ENCODE measurements around the gene PLPPR5. TPM values are rescaled to one million over a fixed set of nuclear protein-coding genes. Genes with fewer than 3 reads are reported as not detected.

Gene PLPPR5
- total and polyA plus RNA-seq, 8 donors: 0.06 to 1.5 (median 0.17) TPM; not detected in 1

GRCh38 chr1:99017655-99018054 lies 13.0 kb upstream of the PLPPR5 start:
- no peaks in the 10 kb centered on the region for H3K36me3 ChIP-seq
- no peak for TF ChIP-seq CTCF (IDR thresholded peaks at IDR 0.05)
- H3K9me3 ChIP-seq: no peaks in the 10 kb centered on the region
- 42 to 57% methylated on average over 2 of the region's 2 CpGs for WGBS, 2 donors
- no peak for ATAC-seq
- H3K27ac ChIP-seq: no peak overlapping the region
- DNase-seq: no peak
- no peaks in the 10 kb centered on the region for H3K4me1 ChIP-seq
- intact Hi-C loops (cut with DNase I): no loop called here
- H3K27me3 ChIP-seq: no peaks in the 10 kb centered on the region
- H3K4me3 ChIP-seq: no peak overlapping the region
- no peak for FAIRE-seq

- Histone ChIP-seq H3K27me3 (peaks cover 0 to 31% (median 0%) of the 10 kb centered on the region in 4 donors), H3K9me3 (no peaks in the 10 kb centered on the region), H3K36me3 (no peaks in the 10 kb centered on the region), H3K4me1 (no peaks in the 10 kb centered on the region), H3K4me3 (no peak overlapping the region), H3K27ac (no peak overlapping the region)
- DNase-seq (no peak), ATAC-seq (no peak), FAIRE-seq (no peak)
- TF ChIP-seq CTCF (IDR thresholded peaks at IDR 0.05): no peak
- intact Hi-C loops (cut with DNase I): no loop called here
- WGBS, 2 donors: 34 to 37% methylated on average over 2 of the region's 2 CpGs
Observed at GRCh38 chr1:99010679-99011078, 6.0 kb upstream of the PLPPR5 start.

GRCh38 chr1:99007366-99007765 lies 2.7 kb upstream of the PLPPR5 start:
- Histone ChIP-seq H3K4me3 (no peak overlapping the region), H3K4me1 (no peaks in the 10 kb centered on the region), H3K9me3 (no peaks in the 10 kb centered on the region), H3K36me3 (no peaks in the 10 kb centered on the region), H3K27me3 (peaks cover 0 to 44% (median 0%) of the 10 kb centered on the region in 4 donors), H3K27ac (no peak overlapping the region)
- WGBS, 2 donors: 45 to 55% methylated on average over 3 of the region's 3 CpGs
- TF ChIP-seq CTCF (IDR thresholded peaks at IDR 0.05): no peak
- intact Hi-C loops (cut with DNase I): no loop called here
- FAIRE-seq (no peak), ATAC-seq (no peak), DNase-seq (no peak)

- Histone ChIP-seq H3K4me3 (no peak overlapping the region), H3K27ac (no peak overlapping the region), H3K9me3 (no peaks in the 10 kb centered on the region), H3K27me3 (peaks cover 0 to 43% (median 0%) of the 10 kb centered on the region in 4 donors), H3K4me1 (no peaks in the 10 kb centered on the region), H3K36me3 (no peaks in the 10 kb centered on the region)
- 14 to 16% methylated on average over 8 of the region's 8 CpGs for WGBS, 2 donors
- FAIRE-seq: no peak
- TF ChIP-seq CTCF (IDR thresholded peaks at IDR 0.05): no peak
- intact Hi-C loops (cut with DNase I): no loop called here
- DNase-seq: no peak
- no peak for ATAC-seq
Observed at GRCh38 chr1:99005537-99005942, 879 bp upstream of the PLPPR5 start.

- no peak for TF ChIP-seq CTCF (IDR thresholded peaks at IDR 0.05)
- Histone ChIP-seq H3K36me3 (no peaks in the 10 kb centered on the region), H3K27ac (no peak overlapping the region), H3K9me3 (no peaks in the 10 kb centered on the region), H3K4me3 (peak overlapping the region in 3 of 4 donors; percentile 16 to 39 (median 31)), H3K27me3 (peaks cover 0 to 43% (median 2%) of the 10 kb centered on the region in 4 donors), H3K4me1 (no peaks in the 10 kb centered on the region)
- intact Hi-C loops (cut with DNase I): no loop called here
- no peak for FAIRE-seq
- ATAC-seq: peak in 3 of 4 donors; percentile 45 to 58 (median 46)
- peak in 4 of 6 donors; percentile 9 to 65 (median 39) for DNase-seq
- 1% methylated on average over 56 to 66 of the region's 66 CpGs for WGBS, 2 donors
Observed at GRCh38 chr1:99004254-99004860, 304 bp downstream of the PLPPR5 start.

All from pancreas (tissue), 10 donors.